ENCODE data around the gene VPS13D.

DNA sequence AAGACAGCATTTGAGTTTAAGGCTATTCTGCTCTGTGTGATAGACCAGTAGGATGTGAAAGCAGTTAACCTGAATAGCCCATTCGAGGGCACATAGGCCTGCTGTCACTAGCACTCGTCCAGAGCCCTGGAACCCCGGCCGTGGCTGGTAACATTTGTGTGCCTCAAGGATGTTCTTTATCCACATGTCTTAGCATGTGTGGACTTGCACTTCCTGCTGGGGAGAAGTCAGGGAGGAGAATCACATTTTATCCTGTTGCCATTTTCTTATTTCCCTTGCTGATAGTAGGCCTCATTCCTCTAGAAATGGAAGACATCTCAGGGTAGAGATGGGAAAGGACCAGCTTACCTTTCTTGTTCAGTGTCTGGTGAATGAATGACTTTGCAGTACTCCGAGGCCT lies 54.7 kb downstream of the VPS13D start:
- TF ChIP-seq POLR2A (IDR thresholded peaks at IDR 0.05; ENCODE audit: low read length) (no peak), GATA1 (IDR thresholded peaks at IDR 0.05; ENCODE audit: low read depth, low read length) (no peak)

Measured in erythroblast (primary cell).